Cerebellar cortex (tissue), 1 donor: Measurements from ENCODE around the gene SLC4A2.

Experiments
- DNase-seq: peaks from one replicate; pipeline ENCODE4 v3.0.0-alpha.2; 2015; ENCODE audit warnings: low spot score

The SLC4A2 gene

DNA sequence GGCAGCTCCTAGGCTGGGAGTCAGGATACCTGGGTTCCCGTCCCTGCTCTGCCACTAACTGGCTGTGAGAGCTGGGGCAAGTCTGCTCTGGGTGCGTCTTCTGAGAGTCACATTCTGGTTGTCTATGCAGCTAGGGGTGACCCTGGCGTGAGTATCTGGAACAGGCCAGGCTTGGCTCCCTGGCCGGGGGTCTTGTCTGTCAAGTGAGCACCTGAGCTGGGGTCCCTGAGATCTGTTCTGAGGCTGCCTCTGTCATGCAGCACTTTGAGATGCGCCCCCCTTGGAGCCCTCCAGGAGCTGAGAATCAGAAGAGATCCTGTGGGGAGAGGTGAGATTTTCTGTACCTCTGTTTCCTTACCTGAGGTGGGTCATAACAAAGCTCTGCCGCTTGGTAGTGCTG is 34.4 kb downstream of the SLC4A2 start:
- DNase-seq: no peak

DNA sequence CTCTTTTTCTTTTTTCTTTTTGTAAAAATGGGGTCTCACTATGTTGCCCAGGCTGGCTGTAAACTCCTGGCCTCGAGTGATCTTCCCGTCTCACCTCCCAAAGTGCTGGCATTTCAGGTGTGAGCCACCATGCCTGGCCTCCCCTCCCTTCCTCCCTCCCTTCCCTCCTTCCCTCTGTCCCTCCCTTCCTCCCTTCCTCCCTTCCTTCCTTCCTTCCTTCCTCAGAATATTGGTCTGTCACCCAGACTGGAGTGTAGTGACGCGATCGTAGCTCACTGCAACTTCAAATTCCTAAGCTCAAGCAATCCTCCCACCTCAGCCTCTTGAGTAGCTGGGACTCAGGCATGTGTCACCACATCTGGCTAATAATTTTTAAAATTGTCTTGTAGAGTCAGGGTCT is 35.3 kb downstream of the SLC4A2 start:
- DNase-seq: no peak

DNA sequence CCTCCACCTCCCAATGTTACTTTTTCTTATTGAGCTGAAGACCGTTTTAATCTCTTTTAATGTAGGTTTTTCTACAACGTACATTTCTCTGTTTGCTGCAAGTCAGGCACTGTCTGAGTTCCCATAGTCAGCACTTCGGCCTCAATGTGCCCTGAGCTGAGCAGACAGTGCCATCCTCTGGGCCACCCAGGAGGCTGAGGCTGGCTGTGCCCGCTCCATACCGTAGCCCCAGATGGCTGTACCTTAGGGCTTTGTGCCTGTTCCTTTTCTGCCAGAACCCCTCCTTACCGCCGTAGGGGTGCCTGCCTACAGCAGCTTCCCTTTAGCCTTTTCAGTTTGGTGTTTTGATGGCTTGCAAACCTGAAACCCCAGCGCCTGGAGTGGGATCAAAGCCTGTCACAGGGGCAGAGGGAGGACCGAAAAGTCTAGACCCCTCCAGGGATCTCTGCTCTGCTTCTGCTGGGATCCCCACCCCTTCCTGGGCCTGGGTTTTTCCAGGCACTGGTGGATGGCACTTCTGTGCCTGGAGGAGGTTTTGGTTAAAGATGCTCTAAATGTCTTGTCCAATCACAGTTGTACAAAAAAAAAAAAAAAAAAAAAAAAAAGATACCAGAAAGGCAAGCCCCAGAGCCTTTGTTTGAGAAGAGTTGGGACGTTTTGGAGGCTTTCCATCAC is 35.9 kb downstream of the SLC4A2 start:
- no peak for DNase-seq

DNA sequence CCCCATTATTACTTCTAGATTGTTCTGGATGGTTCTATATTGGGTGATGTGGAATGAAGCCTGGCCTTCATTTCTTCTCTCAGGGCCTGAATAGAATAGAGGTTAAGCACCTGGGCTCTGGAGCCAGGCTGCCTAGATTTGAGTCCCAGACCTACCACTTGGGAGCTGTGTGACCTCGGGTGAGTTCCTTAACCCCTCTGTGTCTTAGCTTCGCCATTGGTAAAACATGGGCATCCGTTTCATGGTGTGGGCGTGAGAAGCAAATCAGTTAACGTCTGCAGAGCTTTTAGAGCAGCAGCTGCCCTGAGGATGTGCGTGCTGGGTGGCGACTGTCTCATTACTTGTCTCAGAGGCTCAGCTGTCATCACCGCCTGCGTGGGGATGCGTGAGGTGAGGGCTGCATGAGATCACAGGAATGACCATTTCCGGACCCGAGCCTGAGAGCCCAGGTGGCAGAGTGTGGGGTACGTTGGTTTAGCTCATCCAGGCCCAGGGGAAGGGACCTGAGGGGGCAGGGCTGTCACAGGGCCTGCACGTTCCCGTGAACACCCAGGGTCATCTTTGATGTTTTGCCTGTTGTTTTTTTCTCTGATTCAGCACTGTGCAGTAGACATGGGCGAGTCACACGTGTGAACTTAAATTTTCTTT is 36.6 kb downstream of the SLC4A2 start:
- no peak for DNase-seq

DNA sequence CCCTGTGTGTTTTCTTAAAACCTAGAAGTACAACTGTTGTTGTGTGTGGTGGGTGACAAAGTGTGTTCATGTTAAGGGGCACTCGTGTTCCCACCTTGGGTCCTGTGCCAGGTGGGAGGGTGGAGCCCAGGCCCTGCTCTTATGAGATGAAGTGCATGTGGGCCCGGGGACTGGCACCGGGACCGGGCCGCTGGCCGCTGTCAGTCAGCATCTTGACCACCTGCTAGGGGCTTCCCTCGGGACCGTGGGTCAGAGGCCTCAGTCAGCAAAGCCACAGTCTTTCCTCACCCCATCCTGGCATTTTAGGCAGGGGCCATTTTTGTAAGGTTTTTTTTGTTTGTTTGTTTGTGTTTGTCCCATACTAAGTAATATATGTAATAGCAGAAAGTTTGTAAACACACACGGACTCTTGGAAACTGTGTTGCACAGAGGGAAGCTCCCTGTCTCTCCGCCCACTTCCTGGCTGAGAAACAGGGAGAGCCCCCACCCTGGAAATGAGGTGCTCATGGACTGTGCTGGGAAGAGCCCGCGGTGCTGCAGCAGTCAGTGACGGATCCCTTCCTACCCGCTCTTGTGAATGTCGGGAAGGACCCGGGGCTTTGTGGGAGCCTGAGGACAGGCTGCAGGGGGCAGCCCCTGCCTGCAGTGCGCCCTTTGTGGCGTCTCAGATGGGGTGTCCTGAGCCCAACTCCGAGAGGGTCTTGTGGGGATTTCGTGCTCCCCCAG is 40.3 kb downstream of the SLC4A2 start:
- DNase-seq: no peak

DNA sequence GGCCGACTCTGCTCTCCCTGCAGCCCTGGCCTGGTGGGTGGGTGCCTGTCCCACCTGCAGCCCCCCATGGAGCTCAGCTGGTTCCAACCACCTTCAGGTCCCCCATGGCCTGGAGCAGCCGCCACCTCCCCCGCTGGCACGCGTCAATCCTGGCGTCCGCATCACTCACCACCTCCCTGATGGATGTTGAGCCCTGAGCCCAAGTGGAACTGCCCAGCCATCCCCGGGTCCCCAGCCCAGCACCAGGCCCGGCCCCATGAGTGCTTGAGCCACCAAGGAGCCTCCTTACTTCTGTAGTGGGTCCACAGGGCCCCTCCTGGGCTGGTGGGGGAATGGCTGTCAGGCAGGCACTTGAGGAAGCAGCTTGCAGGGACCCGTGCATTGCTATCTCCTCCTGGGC is 41.5 kb downstream of the SLC4A2 start:
- no peak for DNase-seq

DNA sequence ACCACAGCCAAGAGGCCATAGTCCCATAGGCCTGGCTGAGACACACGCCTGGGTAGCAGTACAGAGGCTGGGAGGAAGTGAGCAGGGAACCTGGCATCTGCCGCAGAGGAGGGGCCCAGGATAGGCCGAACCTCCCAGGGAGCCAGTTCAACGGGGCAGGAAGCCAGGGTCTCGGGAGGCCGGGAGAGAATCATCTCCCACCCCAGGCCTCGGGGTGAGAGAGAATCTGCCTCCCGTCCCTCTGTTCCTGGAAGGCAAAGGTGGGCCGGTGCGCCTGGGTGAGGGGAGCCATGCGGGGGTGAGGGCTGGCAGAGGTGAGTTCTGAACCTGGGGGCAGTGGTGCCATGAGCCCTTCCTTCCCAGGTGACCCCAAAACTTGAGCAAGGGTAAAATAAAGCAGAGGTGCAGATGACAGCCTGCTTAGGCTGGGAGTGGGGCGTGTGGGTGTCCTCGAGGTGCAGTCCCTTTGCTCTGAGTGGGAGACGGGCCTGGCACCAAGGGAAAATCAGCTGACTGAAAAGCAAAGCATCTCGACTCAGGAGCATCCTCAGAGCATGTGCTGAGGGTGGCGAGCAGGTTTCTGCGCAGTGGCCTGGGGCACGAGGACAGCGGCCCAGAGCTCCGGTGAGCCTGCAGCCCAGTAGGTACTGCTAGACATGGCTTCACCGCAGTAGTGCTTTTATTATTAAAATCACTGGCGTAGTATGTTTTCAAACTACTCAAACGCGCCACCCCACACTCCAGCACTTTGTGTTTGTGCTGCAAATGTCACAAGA is 42.4 kb downstream of the SLC4A2 start:
- no peak for DNase-seq

DNA sequence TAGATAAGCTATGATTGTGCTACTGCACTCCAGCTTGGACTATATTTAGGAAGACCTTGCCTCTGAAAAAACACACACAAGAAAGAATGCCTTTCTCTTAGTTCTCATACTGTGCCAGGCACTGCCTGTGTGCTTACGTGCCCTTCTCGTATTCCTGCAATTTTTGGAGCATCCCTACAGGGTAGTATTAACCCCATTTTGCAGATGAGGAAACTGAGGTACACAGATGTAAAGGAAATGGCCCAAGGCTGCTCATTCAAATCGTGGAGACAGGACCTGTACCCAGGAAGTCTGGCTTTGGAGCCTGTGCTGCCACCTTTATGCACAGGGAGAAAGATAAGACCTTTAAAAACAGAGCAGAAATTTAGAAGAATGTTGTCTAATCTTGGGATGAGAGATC is 43.6 kb downstream of the SLC4A2 start:
- no peak for DNase-seq

DNA sequence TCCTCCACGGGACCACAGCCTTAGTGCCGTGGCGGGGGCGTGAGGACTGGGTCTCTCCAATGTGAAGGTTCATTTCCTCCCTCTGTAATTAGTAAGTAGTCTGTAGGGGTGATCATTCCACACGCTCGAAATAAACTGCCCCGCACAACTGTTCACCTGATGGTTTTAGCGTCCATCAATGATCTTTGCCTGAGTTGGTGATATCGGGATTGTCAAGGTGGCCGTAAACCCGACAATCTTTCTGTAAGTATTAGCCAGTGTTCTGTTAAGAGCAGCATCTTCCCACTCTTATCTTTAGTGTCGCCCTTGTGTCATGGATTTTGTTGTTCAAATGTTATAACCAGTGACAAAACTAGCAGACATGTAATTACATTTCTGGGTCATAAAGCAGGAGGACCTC is 44.6 kb downstream of the SLC4A2 start:
- DNase-seq: no peak

DNA sequence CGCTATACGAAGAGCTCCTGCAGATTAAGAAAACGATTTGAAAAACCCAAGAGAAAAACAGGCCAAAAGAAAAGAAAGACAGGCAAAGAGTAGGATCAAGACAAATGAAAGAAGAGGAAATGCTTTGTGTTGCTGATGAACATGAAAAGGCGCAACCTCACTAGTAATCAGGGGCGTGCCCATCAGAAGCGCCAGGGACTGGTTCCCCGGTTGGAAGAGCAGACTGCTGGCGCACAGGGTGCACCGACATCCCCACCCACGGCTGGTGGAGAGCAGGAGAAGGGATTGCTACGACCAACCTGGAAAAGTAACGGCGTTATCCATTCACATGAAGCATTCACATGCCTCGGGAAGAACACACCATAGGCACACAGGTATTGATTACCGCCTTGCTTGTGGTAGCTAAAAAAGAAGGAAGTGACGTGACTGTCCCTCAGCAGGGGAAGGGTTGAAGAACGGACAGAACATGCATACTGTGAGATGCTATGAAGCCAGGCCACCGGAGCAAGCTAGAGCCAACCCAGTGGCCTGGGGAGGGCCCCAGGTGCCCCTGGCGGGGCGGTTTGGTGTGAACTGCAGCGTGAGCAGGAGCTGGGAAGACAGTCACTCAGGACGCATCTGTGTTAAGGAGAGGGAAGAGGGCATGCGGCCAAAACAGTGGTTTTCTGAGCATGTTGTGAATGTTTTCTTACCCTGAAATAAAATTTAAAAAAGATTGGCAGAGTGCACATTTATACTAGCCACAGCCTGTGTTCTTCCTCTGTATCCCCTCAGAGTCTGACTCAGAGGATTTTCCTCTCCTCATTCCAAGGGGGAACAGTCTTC is 45.2 kb downstream of the SLC4A2 start:
- DNase-seq: no peak

DNA sequence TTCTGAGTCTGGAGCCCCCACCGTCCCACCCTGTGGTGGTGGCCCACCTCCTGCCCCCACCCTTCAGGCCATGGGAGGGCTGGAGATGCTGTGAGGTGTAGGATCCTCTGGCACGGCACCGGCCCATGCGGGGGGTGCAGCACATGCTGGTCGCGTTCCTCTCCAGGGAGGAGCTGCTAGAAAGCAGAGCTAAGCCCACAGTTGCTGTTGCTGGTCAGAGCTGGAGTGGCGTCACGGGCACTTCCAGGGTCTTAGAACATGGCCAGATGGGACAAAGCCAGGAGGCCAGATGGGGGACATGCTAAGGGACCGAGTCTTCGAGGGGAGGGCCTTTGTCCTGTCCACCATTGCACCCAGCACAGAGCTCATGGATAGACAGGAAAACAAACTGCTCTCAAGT is 48.5 kb downstream of the SLC4A2 start:
- DNase-seq: peak; percentile 55

DNA sequence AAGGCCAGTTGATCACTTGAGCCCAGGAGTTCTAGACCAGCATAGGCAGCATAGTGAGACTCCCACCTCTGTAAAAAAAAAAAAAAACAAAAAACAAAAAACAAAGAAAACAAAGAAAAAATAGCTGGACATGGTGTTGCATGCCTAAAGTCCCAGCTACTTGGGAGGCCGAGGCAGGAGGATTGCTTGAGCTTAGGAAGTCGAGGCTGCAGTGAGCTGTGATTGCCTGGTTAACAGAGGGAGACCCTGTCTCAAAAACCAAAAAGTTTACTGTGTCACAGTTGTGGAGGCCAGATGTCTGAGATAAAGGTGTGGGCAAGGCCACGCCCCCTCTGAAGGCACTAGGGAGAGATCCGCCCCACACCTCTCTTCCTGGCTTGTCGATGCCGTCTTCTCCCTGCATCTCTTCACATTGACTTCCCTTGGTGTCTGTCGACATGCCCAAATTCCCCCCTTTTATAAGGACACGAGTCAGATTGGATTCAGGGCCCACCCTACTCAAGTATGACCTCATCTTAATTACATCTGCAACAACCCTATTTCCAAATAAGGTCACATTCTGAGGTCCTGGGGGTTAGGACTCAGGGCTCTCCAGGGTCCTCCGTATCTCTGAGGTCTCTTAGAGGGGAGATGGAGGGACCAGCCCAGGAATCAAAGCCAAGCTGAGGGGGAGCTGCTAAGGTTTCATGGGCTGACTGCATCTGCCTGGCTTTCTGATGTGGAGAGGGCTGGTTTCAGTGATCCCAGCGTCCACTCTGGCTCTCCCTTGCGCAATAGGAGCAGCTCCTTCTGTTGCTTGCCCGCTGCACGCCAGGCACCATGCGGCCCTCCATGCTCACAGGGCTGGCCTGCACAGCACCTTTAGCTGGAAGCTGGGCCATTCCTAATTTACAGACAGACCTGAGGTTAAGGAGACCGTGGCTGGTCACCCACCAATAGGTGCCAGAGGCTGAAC is 50.0 kb downstream of the SLC4A2 start:
- no peak for DNase-seq

DNA sequence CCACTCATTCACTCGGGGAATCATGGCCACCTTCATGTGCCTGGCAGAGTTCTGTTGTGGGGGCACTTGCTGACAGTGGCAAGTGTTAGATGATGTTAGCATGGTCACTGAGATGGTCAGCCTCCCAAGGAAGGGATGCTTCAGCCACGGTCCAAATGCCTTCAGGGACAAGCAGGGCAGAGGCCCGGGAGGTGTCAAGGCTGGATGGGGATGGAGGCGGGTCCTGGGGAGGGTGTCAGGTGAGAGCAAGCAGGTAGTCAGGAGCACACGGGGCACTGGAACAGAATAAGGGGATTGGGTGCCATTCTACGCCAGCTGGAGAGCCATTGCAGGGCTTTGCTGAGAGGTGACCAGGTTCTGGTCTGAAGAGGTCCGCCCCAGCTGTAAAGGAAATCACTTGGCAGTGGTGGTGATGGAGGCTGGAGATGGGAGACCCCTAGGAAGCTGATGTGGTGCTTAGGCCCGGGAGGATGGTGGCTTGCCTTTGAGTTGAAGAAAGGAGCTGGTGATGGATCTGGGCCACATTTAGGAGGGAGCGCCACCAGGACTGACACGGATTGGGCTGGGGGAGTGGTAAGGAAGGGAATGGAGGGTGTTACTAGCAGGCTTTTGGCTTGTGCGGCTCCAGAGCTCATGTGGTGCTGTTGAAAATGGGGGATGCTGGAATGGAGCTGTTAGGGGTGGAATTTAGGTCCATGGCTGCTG is 51.0 kb downstream of the SLC4A2 start:
- DNase-seq: peak; percentile 50

DNA sequence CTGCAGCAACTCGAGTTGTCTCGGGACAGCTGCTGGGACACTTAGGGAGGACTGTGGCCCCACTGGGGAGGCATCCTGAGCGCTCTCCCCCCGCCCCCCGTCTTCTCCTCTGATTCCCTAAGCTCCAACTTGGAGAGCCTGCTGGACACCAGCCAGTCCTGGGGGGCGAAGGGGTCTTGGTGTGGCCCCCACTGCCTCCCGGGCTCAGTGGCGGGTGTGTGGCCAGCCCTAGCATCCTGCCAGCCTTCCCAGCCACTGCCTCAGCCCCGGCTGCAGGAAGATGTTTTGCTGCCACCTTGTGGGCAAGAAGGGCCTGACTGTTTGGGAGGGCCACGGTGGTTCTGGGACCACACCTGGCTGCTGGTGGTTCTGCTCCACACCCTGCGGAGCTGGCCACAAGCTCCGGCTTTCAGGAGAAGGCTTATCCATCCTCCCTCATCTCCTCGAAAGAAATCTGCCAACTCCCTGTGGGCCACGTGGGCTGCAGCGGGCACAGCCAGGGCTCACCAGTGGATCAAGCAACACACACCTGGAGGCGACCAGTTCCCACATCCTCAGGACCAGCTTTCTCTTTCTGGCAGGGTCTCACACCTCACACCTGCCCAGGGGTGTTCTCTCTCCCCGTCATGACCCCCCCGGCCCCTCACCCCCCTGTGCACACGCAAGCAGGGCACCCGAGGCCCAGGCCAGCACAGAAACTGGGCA is 51.7 kb downstream of the SLC4A2 start:
- peak; percentile 83 for DNase-seq

DNA sequence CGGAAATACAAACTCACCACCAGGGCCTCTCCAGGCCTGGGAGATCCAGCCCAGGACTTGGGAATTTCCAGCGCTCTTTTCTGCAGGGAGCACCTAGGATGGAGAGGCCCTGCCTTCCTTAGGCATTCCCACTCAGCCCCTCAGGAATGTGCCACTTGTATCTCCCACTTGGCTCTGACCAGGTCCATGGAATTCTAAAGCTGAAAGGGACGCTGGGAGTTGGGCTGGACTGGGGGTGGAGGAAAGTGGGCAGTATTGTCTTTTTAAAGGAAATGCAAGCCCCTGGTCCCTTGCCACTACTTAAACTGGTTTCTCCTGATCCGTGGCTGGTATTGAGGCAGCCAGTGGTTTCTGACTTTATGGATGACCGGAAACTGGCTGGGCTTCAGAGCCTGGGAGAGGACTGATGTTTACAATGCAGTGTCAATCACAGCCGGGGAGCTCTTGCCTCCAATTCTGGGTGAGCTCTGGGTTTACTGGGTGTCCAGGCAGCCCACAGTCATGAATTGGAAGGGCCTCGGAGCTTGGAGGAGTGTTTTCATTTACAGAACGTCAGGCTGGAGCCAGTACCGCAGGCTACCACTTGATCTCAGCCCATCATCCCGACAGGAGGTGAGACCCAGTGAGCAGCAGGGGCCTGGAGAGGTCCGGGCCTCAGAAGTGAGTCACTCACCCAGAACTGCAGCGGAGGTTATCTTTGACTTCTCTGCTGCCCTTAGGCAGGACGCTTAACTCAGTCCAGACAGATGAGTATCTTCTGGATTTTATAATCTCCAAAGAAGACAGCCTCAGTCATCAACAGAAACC is 54.2 kb downstream of the SLC4A2 start:
- DNase-seq: no peak

DNA sequence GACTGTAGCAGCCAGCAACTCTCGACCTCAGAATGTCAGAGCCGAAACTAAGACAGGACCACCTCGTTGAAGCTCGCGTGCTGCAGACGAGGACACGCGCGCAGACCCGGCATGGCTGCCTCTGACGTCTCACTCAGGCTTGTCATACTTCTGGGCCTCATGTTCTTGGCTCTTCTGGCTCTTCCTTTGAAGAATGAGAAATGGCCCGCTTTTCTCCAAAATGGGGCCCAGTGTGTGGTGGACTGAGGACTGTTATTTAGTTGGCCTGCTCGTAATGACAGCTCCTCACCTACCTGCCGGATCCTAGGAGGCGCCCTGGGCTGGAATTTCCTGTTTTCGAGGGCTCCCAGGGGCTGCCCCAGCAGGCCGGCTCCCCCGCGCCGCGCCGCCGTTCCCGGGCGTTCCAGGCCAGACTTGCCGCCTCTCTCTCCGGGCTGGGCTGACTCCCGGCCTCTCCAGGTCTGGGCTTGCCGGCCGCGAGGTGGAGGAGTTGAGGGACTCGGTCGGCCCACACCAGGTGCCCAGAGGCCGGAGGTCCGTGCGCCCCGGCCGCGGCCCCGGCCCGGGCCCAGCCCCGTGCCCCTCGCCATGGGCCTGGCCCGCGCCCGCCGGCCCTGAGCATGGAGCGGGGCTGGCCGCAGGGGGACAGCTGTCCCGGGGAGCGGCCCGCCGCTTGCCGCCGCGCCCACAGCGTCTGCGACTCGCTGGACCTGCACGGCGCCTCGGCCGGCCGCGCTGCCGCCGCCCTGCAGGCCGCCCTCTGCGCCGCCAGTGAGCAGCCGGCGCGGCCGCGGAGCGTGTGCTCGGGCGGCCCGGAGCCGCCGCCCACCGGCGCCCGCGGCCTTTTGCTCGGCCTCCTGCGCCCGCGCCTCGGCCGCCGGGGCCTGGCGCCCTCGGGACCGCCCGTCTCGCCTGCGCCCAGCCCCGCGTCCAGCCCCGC is 55.0 kb downstream of the SLC4A2 start:
- no peak for DNase-seq

DNA sequence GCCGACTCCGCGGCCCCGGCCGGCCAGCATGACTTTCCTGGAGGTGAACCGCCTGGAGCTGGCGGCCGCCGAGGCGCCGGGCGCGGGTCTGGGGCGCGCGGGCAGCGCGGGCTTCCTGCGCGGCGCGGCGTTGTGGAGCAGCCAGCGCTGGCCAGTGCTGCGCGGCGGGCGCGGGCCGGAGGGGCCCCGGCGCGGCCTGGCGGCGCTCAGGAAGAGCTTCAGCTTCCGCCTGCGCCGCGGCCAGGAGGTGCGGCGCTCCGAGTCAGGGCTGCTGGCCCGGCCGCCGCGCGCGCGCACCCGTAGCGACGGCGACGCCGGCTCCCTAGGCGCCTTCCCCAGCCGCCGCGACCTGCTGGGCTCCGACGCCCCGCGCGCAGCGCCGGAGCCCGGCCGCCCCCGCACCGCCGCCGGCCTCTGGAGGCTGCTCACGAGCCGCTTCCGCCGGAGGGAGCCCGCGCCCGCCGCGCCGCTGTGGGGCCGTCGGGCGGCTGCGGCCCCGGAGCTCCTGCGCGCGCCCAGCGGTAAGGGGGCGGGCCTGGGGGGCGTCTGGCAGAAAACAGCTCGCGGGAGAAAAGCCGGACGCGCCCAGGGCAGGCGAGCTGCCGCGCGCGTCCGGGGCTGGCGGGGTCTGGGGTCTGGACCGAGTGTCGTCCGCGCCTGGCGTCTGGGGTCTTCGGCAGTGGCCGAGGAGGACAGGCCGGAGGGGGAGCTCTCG is 55.9 kb downstream of the SLC4A2 start:
- DNase-seq: no peak
